Stimulated activated naive CD8-positive, alpha-beta T cell treated with anti-CD3 and anti-CD28 coated beads, Interleukin-15, Interleukin-2, amounts not matched to agents 100 ng/mL and 50 ng/mL, for 24 hours (primary cell): Measurements from ENCODE around the gene EPHA8.

ENCODE experiments used
- H3K27ac Mint-ChIP-seq: one replicate; pipeline ENCODE4 v1.8.0; 2021; ENCODE audit warnings: mild to moderate bottlenecking, mixed read lengths
- H3K27me3 Mint-ChIP-seq: one replicate; pipeline ENCODE4 v1.8.0; 2021; ENCODE audit warnings: mixed read lengths
- H3K36me3 Mint-ChIP-seq: one replicate; pipeline ENCODE4 v1.8.0; 2021; ENCODE audit warnings: low read depth, mixed read lengths
- H3K4me1 Mint-ChIP-seq: one replicate; pipeline ENCODE4 v1.8.0; 2021; ENCODE audit warnings: low read depth, mixed read lengths
- H3K4me3 Mint-ChIP-seq: one replicate; pipeline ENCODE4 v1.8.0; 2021; ENCODE audit warnings: mild to moderate bottlenecking, mixed read lengths
- H3K9me3 Mint-ChIP-seq: one replicate; pipeline ENCODE4 v1.8.0; 2021; ENCODE audit warnings: mixed read lengths

Gene EPHA8

GRCh38 chr1:22626237-22627157 lies 63.2 kb downstream of the EPHA8 start:
- no peaks in the 10 kb centered on the region for H3K36me3 Mint-ChIP-seq
- no peak overlapping the region for H3K4me3 Mint-ChIP-seq
- peaks cover 58% of the 10 kb centered on the region for H3K27me3 Mint-ChIP-seq
- no peaks in the 10 kb centered on the region for H3K4me1 Mint-ChIP-seq
- no peak overlapping the region for H3K27ac Mint-ChIP-seq
- no peaks in the 10 kb centered on the region for H3K9me3 Mint-ChIP-seq

- H3K36me3 Mint-ChIP-seq = no peaks in the 10 kb centered on the region
- peaks cover 63% of the 10 kb centered on the region for H3K27me3 Mint-ChIP-seq
- H3K4me3 Mint-ChIP-seq = no peak overlapping the region
- no peak overlapping the region for H3K27ac Mint-ChIP-seq
- H3K4me1 Mint-ChIP-seq = no peaks in the 10 kb centered on the region
- no peaks in the 10 kb centered on the region for H3K9me3 Mint-ChIP-seq
These were observed 64.0 kb downstream of the EPHA8 start for GRCh38 chr1:22627331-22627730.

- H3K27me3 Mint-ChIP-seq = peaks cover 64% of the 10 kb centered on the region
- no peaks in the 10 kb centered on the region for H3K9me3 Mint-ChIP-seq
These were observed 65.6 kb downstream of the EPHA8 start for GRCh38 chr1:22628698-22629444.

GRCh38 chr1:22629886-22630285 lies 66.6 kb downstream of the EPHA8 start:
- peaks cover 58% of the 10 kb centered on the region for H3K27me3 Mint-ChIP-seq
- H3K4me1 Mint-ChIP-seq = no peaks in the 10 kb centered on the region
- no peaks in the 10 kb centered on the region for H3K36me3 Mint-ChIP-seq
- H3K9me3 Mint-ChIP-seq = no peaks in the 10 kb centered on the region
- H3K4me3 Mint-ChIP-seq = no peak overlapping the region
- no peak overlapping the region for H3K27ac Mint-ChIP-seq

More at GRCh38 chr1:22628698-22629444, 65.6 kb downstream of the EPHA8 start:
- Mint-ChIP-seq H3K4me1 (no peaks in the 10 kb centered on the region), H3K4me3 (no peak overlapping the region), H3K27ac (no peak overlapping the region), H3K36me3 (no peaks in the 10 kb centered on the region)

- no peak overlapping the region for H3K27ac Mint-ChIP-seq
- no peak overlapping the region for H3K4me3 Mint-ChIP-seq
- H3K9me3 Mint-ChIP-seq = no peaks in the 10 kb centered on the region
- no peaks in the 10 kb centered on the region for H3K4me1 Mint-ChIP-seq
- peaks cover 31% of the 10 kb centered on the region for H3K27me3 Mint-ChIP-seq
- no peaks in the 10 kb centered on the region for H3K36me3 Mint-ChIP-seq
These were observed 70.6 kb downstream of the EPHA8 start for GRCh38 chr1:22633697-22634463.

GRCh38 chr1:22635436-22635835 lies 72.1 kb downstream of the EPHA8 start:
- Mint-ChIP-seq H3K36me3 (no peaks in the 10 kb centered on the region), H3K4me1 (no peaks in the 10 kb centered on the region), H3K27me3 (peaks cover 24% of the 10 kb centered on the region), H3K9me3 (no peaks in the 10 kb centered on the region), H3K27ac (no peak overlapping the region), H3K4me3 (no peak overlapping the region)

GRCh38 chr1:22636353-22636752 lies 73.1 kb downstream of the EPHA8 start, which contains the start of gene C1QA:
TSS of gene C1QA (plus strand) at chr1:22636628. CDS start at chr1:22637617, 989 bp downstream.
- Mint-ChIP-seq H3K27ac (no peak within 1 kb of the TSS), H3K36me3 (no peaks in the 10 kb centered on the region), H3K9me3 (no peaks in the 10 kb centered on the region), H3K27me3 (peaks cover 25% of the 10 kb centered on the region), H3K4me1 (no peaks in the 10 kb centered on the region), H3K4me3 (no peak within 1 kb of the TSS)

- H3K4me3 Mint-ChIP-seq = no peak overlapping the region
- no peak overlapping the region for H3K27ac Mint-ChIP-seq
- H3K9me3 Mint-ChIP-seq = no peaks in the 10 kb centered on the region
- no peaks in the 10 kb centered on the region for H3K36me3 Mint-ChIP-seq
- peaks cover 23% of the 10 kb centered on the region for H3K27me3 Mint-ChIP-seq
- H3K4me1 Mint-ChIP-seq = no peaks in the 10 kb centered on the region
These were observed 73.6 kb downstream of the EPHA8 start for GRCh38 chr1:22636927-22637326.

GRCh38 chr1:22637907-22638445 lies 74.7 kb downstream of the EPHA8 start:
- Mint-ChIP-seq H3K27me3 (peaks cover 21% of the 10 kb centered on the region), H3K36me3 (no peaks in the 10 kb centered on the region), H3K4me1 (no peaks in the 10 kb centered on the region), H3K4me3 (no peak overlapping the region), H3K9me3 (no peaks in the 10 kb centered on the region), H3K27ac (no peak overlapping the region)

GRCh38 chr1:22638476-22639234 lies 75.4 kb downstream of the EPHA8 start:
- H3K27me3 Mint-ChIP-seq = peaks cover 18% of the 10 kb centered on the region
- no peaks in the 10 kb centered on the region for H3K9me3 Mint-ChIP-seq
- H3K4me1 Mint-ChIP-seq = no peaks in the 10 kb centered on the region
- no peak overlapping the region for H3K27ac Mint-ChIP-seq
- H3K4me3 Mint-ChIP-seq = no peak overlapping the region
- no peaks in the 10 kb centered on the region for H3K36me3 Mint-ChIP-seq

GRCh38 chr1:22639286-22639685 lies 76.0 kb downstream of the EPHA8 start:
- Mint-ChIP-seq H3K36me3 (no peaks in the 10 kb centered on the region), H3K9me3 (no peaks in the 10 kb centered on the region), H3K27ac (no peak overlapping the region), H3K4me1 (no peaks in the 10 kb centered on the region), H3K27me3 (peaks cover 17% of the 10 kb centered on the region), H3K4me3 (no peak overlapping the region)

GRCh38 chr1:22641247-22641646 lies 78.0 kb downstream of the EPHA8 start:
- peaks cover 17% of the 10 kb centered on the region for H3K27me3 Mint-ChIP-seq
- no peaks in the 10 kb centered on the region for H3K36me3 Mint-ChIP-seq
- H3K4me3 Mint-ChIP-seq = no peak overlapping the region
- H3K9me3 Mint-ChIP-seq = no peaks in the 10 kb centered on the region
- no peak overlapping the region for H3K27ac Mint-ChIP-seq
- H3K4me1 Mint-ChIP-seq = no peaks in the 10 kb centered on the region

- H3K36me3 Mint-ChIP-seq = no peaks in the 10 kb centered on the region
- H3K27me3 Mint-ChIP-seq = peaks cover 16% of the 10 kb centered on the region
- H3K4me3 Mint-ChIP-seq = no peak overlapping the region
- no peaks in the 10 kb centered on the region for H3K4me1 Mint-ChIP-seq
- no peaks in the 10 kb centered on the region for H3K9me3 Mint-ChIP-seq
- H3K27ac Mint-ChIP-seq = no peak overlapping the region
These were observed 78.8 kb downstream of the EPHA8 start for GRCh38 chr1:22641906-22642636.
